Cerebellar cortex (tissue), 1 donor: Measurements from ENCODE around the gene DMPK.
"Not testable (repeated sequence)": the region's sequence is repeated elsewhere in the genome, so short reads cannot be mapped to it uniquely, and the experiment has no call there.

Experiments used
- DNase-seq: peaks from one replicate; pipeline ENCODE4 v3.0.0-alpha.2; 2015; ENCODE audit warnings: low spot score

Gene DMPK

DNA sequence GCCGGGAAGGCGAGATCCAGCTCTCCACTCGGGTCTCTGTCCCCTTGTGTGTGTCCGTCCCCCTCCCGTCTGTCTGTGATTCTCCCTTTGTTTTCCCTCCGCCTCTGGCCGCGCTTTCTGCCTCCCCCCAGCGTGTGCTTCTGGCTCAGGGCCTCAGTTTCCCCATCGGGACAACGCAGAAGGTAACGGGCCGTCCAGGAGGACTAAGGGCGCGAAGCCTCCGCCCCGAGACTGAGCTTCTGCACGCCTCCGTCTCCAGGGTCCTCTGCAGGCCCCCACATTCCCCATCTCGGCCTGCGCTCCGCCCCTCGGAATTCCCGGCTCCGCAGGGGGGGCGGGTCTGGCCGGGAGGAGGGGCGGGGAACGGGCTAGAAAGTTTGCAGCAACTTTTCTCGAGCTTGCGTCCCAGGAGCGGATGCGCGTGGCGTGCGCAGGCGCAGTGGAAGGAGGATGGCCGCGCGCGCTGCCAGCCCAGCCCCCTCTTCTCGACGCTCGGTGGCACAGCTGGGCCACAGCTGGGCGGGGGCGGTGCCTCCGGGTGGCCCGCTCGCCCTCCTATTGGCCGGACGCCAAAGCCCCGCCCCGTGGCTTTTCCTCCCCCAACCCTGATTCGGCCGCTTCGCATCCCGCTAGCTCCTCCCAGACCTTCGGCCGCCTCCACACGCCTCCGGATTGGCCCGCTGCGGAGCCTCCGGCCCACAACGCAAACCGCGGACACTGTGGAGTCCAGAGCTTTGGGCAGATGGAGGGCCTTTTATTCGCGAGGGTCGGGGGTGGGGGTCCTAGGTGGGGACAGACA lies 13.1 kb downstream of the DMPK start, which contains the start of gene SIX5:
TSS of gene SIX5 (minus strand) at position 269 of the 799 bp plus-strand sequence. CDS start 408 bp downstream, outside the sequence.
- peak; percentile 88 for DNase-seq

DNA sequence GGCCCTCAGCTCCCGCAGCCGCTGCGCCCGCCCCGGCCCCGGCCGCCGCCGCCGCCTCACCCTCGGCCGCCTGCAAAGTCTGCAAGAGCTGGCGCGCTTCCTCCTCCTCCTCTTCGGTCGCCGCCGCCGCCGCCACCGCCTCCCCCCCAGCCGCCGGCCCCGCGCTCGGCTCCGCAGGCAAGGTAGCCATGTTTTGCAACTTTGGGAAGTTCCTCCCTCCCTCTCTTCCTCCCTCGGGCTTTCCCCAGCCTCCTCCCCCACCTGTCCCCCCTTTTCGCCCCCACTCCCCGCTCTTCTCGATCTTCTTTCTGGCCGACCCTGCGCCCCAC lies 13.7 kb downstream of the DMPK start:
- no peak for DNase-seq

GRCh38 chr19:45767881-45768654 lies 14.2 kb downstream of the DMPK start:
- DNase-seq: peak; percentile 60

- DNase-seq: peak; percentile 69
Measured at GRCh38 chr19:45767410-45767880, 14.8 kb downstream of the DMPK start.

GRCh38 chr19:45766869-45767346 lies 15.4 kb downstream of the DMPK start:
- no peak for DNase-seq

DNA sequence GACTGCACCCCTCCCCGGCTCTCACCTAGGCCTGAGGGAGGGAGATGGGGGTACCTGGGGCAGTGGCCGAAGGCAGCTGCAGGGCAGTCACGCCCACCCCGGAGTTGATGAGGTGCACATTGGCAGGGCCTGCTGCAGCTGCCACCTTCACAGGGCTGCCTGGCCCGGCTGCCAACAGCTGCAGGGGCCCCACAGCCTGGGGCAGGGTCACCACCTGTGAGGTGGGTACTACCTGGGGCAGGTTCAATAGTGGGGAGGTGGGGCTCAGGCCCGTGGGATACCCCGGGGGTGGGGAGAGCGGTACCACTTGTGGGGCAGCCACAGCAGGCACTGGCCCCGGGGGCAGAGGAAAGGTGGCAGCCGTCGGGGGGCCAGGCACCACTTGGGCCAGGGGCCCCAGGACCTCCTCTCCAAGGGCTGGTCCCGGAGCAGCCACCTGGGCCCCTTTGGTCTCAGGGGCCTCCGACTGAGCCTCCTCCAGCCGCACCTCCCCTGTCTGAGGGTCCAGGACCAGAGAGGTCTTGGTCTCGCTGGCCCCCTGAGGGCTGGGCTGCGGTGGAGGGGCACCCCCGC lies 15.9 kb downstream of the DMPK start:
- DNase-seq: no peak

- no peak for DNase-seq
Measured at GRCh38 chr19:45765702-45766295, 16.5 kb downstream of the DMPK start.

DNA sequence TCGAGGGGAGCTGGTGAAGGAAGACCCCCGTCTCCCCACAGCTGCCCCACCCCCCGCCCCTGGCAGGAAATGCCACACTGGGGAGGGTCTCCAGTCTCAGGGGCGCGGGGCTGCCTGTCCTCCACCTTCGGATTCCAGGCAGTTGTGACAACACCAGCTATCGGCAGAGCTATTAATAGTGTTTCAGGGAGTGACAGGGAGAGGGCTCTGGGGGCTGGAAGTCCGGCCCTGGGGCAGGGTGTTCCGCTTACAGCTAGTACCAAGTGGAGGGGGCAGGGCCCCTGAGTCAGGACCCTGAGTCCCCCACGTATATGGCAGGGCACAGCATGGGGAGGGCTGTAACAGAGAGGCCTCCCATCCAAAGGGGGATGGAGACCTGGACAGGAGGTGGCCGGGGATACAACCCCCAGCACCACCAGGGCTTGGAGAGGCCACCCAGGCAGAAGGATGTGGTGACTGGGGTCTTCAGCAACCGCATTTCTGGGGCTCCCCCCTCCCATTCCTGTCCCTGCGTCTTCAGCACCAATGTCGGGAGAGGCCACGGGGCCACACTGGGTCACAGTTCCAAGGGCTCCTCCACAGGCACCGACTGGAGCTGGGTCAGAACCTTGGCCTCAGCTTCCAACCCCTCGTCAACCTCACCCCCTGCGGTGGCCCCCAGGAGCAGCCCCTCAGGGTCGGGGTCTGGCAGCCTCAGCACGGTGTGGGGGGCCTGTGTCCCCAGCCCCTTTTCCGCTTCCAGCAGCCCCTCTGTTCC lies 17.2 kb downstream of the DMPK start:
- DNase-seq: no peak

- no peak for DNase-seq
Measured at GRCh38 chr19:45764475-45764874, 17.8 kb downstream of the DMPK start.

DNA sequence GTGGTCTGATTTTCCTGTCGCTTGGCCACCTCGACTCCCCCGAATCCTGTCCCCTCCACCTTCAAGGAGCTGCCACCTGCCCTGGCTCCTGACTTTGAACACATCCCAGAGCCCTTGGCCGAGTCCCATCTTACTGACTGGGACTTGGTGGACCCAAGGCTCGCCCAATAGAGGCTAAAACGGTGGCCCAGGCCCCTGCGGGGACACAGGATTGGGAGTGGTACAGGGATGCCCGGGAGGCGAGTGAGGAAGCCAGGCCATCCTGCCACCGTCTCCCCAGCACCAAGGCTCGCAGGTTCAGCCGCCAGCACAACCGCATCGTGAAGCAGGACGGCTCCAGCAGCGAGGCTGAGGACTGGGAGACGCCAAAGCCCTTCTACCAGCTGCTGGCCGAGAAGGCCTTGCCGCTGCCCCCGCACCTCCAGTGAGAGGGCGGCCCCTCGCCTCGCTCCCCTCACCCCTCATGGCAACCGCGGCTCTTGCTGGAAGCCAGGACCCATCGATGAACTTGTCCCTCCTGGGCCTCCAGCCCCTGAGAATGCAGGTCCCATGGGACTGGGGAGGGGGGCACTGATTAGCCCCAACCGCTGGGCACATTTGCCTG lies 18.5 kb downstream of the DMPK start:
- DNase-seq: no peak

DNA sequence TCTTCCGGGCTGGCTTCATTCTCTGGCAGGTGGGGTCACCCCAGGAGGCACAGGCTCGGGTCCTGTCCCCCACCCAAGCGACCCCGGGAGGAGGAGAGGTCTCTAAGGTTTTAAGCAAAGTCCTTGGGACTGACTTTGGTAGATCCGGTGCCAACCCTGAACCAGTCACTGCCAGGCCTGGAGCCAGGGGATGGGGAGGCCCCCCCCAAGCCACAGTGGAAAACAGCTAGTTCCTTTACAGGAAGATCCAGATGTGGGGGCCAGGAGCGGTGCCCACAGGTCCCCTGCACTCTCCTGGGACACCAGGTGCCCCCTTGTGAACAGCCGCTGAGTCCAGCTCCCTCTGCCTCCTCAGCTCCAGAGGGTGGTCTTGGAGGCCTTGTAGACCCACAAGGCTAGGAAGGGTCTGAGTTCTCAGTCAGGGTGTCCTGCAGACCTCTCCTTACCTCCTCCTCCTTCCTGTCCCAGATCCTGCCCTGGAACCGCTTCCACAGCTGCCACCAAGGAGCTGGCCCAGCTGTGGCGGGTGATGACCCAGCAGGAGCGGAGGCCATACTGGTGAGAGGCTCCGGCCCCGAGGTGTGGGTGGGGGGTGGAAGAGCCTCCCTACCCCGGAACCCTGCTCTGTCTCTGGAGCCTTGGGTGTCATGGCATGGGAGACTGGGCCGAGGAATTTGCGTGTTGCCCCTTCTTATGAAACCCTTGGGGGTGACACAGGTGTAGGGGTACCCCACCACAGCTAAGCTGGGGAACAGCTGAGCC lies 19.2 kb downstream of the DMPK start:
- no peak for DNase-seq

GRCh38 chr19:45761714-45762113 lies 20.6 kb downstream of the DMPK start:
- no peak for DNase-seq

DNA sequence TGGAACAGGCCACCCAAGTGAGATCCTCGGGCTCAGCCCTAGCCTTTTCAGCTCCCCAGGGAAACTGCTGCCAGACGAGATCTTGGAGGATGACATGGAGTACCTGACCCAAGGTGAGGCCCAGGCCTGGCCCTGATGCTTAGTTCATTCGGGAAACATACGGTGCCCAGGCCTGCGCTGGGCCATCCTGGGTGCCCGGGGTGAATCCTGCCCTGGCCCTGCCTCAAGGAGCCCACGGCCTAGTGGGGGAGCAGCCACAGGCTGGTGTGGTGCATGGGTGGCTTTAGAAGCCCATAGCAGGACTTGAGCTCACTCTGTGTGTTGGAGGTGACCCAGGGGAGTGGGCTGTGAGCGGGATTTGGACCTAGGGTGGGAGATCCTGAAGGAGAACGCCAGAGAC lies 23.4 kb downstream of the DMPK start:
- DNase-seq: no peak

DNA sequence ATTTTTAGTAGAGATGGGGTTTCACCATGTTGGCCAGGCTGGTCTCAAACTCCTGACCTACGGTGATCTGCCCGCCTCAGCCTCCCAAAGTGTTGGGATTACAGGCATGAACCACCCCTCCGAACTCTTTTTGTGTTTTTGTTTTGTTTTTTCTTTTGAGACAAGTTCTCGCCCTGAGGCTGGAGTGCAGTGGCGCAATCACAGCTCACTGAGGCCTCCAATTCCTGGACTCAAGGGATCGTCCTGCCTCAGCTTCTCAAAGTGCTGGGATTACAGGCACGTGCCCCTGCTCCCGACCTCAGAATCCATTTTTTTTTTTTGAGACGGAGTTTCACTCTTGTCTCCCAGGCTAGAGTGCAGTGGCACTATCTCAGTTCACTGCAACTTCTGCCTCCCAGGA lies 24.6 kb downstream of the DMPK start:
- no peak for DNase-seq

- DNase-seq: no peak
Measured at GRCh38 chr19:45754323-45754722, 28.0 kb downstream of the DMPK start.

GRCh38 chr19:45753548-45753947 lies 28.7 kb downstream of the DMPK start:
- no peak for DNase-seq

- DNase-seq: no peak
Measured at GRCh38 chr19:45752639-45753038, 29.7 kb downstream of the DMPK start.

GRCh38 chr19:45751483-45751882 lies 30.8 kb downstream of the DMPK start:
- DNase-seq: not testable (repeated sequence)

GRCh38 chr19:45747513-45747912 lies 34.8 kb downstream of the DMPK start:
- no peak for DNase-seq

- DNase-seq: no peak
Measured at GRCh38 chr19:45746866-45747265, 35.4 kb downstream of the DMPK start.
